ENCODE data around the gene CDK2. TPM values are rescaled to one million over a fixed set of nuclear protein-coding genes. Genes with fewer than 3 reads are reported as not detected.

The CDK2 gene
- total and polyA plus RNA-seq, 9 of the 15 experiments (the other 6 are each of a cell fraction or from before 2014, with no cell fraction given): 17.4 to 213 (median 109) TPM

DNA sequence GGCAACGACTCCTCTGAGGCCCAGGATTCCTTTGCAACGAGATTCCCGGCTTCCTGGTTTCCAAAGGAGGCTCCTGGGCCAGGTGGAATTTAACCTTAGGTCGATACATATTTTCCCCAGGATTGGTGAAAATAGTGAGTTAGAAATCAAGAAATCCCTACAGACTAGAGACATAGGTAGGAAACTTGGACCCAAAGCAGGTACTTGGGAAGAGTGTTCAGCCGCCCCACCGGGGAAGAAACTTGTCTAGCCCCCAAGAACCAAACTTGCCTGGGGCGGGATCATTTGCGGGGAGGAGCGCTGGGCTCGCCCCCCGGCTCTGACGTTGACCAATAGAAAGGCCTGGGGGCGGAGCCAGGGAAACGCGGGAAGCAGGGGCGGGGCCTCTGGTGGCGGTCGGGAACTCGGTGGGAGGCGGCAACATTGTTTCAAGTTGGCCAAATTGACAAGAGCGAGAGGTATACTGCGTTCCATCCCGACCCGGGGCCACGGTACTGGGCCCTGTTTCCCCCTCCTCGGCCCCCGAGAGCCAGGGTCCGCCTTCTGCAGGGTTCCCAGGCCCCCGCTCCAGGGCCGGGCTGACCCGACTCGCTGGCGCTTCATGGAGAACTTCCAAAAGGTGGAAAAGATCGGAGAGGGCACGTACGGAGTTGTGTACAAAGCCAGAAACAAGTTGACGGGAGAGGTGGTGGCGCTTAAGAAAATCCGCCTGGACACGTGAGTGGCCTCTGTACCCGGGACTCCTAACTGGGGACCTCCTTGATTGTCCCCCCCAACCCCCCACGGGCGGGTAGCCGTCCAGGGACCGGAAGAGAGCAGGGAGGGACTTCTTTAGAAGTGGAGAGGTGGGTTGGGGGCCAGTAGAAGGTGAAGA lies at the start of gene CDK2 (continued):
- TF ChIP-seq LCOR (CRISPR knock-in tag; IDR thresholded peaks at IDR 0.05): no peak; the same call in 1 of the 2 replicates
- TF ChIP-seq ZNF41 (CRISPR knock-in tag; conservative IDR thresholded peaks at IDR 0.05): no peak
- TF ChIP-seq, protein P1, sequence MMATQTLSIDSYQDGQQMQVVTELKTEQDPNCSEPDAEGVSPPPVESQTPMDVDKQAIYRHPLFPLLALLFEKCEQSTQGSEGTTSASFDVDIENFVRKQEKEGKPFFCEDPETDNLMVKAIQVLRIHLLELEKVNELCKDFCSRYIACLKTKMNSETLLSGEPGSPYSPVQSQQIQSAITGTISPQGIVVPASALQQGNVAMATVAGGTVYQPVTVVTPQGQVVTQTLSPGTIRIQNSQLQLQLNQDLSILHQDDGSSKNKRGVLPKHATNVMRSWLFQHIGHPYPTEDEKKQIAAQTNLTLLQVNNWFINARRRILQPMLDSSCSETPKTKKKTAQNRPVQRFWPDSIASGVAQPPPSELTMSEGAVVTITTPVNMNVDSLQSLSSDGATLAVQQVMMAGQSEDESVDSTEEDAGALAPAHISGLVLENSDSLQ (IDR thresholded peaks at IDR 0.05): 0 out of 2 replicates have a peak, but pooled peaks have one; percentile 5
- peak; percentile 91 for TF ChIP-seq RBFOX2 (IDR thresholded peaks at IDR 0.05; ENCODE audit: low read depth, low read length)
- TF ChIP-seq STAG1 (CRISPR knock-in tag; IDR thresholded peaks at IDR 0.05; ENCODE audit: borderline replicate concordance): no peak
- TF ChIP-seq ZNF561 (CRISPR knock-in tag; conservative IDR thresholded peaks at IDR 0.05): no peak
- TF ChIP-seq TFAM (CRISPR knock-in tag; conservative IDR thresholded peaks at IDR 0.05): no peak
- TF ChIP-seq, protein P2, sequence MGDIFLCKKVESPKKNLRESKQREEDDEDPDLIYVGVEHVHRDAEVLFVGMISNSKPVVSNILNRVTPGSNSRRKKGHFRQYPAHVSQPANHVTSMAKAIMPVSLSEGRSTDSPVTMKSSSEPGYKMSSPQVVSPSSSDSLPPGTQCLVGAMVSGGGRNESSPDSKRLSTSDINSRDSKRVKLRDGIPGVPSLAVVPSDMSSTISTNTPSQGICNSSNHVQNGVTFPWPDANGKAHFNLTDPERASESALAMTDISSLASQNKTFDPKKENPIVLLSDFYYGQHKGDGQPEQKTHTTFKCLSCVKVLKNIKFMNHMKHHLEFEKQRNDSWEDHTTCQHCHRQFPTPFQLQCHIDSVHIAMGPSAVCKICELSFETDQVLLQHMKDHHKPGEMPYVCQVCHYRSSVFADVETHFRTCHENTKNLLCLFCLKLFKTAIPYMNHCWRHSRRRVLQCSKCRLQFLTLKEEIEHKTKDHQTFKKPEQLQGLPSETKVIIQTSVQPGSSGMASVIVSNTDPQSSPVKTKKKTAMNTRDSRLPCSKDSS (IDR thresholded peaks at IDR 0.05; ENCODE audit: low read depth, partially characterized antibody): no peak
- no peak for TF ChIP-seq CBX2 (IDR thresholded peaks at IDR 0.05; ENCODE audit: insufficient read depth, low read length, poor library complexity, severe bottlenecking)
- TF ChIP-seq, protein P3, sequence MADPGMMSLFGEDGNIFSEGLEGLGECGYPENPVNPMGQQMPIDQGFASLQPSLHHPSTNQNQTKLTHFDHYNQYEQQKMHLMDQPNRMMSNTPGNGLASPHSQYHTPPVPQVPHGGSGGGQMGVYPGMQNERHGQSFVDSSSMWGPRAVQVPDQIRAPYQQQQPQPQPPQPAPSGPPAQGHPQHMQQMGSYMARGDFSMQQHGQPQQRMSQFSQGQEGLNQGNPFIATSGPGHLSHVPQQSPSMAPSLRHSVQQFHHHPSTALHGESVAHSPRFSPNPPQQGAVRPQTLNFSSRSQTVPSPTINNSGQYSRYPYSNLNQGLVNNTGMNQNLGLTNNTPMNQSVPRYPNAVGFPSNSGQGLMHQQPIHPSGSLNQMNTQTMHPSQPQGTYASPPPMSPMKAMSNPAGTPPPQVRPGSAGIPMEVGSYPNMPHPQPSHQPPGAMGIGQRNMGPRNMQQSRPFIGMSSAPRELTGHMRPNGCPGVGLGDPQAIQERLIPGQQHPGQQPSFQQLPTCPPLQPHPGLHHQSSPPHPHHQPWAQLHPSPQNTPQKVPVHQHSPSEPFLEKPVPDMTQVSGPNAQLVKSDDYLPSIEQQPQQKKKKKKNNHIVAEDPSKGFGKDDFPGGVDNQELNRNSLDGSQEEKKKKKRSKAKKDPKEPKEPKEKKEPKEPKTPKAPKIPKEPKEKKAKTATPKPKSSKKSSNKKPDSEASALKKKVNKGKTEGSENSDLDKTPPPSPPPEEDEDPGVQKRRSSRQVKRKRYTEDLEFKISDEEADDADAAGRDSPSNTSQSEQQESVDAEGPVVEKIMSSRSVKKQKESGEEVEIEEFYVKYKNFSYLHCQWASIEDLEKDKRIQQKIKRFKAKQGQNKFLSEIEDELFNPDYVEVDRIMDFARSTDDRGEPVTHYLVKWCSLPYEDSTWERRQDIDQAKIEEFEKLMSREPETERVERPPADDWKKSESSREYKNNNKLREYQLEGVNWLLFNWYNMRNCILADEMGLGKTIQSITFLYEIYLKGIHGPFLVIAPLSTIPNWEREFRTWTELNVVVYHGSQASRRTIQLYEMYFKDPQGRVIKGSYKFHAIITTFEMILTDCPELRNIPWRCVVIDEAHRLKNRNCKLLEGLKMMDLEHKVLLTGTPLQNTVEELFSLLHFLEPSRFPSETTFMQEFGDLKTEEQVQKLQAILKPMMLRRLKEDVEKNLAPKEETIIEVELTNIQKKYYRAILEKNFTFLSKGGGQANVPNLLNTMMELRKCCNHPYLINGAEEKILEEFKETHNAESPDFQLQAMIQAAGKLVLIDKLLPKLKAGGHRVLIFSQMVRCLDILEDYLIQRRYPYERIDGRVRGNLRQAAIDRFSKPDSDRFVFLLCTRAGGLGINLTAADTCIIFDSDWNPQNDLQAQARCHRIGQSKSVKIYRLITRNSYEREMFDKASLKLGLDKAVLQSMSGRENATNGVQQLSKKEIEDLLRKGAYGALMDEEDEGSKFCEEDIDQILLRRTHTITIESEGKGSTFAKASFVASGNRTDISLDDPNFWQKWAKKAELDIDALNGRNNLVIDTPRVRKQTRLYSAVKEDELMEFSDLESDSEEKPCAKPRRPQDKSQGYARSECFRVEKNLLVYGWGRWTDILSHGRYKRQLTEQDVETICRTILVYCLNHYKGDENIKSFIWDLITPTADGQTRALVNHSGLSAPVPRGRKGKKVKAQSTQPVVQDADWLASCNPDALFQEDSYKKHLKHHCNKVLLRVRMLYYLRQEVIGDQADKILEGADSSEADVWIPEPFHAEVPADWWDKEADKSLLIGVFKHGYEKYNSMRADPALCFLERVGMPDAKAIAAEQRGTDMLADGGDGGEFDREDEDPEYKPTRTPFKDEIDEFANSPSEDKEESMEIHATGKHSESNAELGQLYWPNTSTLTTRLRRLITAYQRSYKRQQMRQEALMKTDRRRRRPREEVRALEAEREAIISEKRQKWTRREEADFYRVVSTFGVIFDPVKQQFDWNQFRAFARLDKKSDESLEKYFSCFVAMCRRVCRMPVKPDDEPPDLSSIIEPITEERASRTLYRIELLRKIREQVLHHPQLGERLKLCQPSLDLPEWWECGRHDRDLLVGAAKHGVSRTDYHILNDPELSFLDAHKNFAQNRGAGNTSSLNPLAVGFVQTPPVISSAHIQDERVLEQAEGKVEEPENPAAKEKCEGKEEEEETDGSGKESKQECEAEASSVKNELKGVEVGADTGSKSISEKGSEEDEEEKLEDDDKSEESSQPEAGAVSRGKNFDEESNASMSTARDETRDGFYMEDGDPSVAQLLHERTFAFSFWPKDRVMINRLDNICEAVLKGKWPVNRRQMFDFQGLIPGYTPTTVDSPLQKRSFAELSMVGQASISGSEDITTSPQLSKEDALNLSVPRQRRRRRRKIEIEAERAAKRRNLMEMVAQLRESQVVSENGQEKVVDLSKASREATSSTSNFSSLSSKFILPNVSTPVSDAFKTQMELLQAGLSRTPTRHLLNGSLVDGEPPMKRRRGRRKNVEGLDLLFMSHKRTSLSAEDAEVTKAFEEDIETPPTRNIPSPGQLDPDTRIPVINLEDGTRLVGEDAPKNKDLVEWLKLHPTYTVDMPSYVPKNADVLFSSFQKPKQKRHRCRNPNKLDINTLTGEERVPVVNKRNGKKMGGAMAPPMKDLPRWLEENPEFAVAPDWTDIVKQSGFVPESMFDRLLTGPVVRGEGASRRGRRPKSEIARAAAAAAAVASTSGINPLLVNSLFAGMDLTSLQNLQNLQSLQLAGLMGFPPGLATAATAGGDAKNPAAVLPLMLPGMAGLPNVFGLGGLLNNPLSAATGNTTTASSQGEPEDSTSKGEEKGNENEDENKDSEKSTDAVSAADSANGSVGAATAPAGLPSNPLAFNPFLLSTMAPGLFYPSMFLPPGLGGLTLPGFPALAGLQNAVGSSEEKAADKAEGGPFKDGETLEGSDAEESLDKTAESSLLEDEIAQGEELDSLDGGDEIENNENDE (IDR thresholded peaks at IDR 0.05; ENCODE audit: low read depth, low read length): no peak
- no peak for TF ChIP-seq GATAD2A (IDR thresholded peaks at IDR 0.05)
- peak; percentile 72 for TF ChIP-seq CREM (IDR thresholded peaks at IDR 0.05; ENCODE audit: low read depth)
- TF ChIP-seq SAP30 (IDR thresholded peaks at IDR 0.05; ENCODE audit: borderline replicate concordance, insufficient read depth, low read depth, low read length, poor library complexity, severe bottlenecking): peak; percentile 72
